ENCODE data around the gene FKBP1A. TPM values are rescaled to one million over a fixed set of nuclear protein-coding genes. Genes with fewer than 3 reads are reported as not detected.

FKBP1A gene
- total RNA-seq, 1 donor from 2014 or later: 952 TPM

DNA sequence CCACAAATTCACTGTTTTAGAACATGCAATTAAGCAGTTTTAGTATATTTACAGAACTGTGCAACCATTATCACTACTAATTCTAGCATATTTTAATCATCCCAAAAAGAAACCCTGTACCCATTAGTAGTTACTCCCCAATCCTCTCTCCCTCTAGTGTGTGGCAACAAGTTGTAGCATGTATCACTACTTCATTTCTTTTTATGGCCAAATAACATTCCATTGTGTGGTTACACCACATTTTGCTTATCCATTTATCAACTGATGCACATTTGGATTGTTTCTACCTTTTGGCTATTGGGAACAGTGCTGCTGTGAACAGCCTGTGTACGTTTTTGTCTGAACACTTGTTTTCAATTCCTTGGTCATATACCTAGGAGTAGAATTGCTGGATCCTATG lies 31.5 kb upstream of the FKBP1A start:
- no peaks in the 10 kb centered on the region for H3K9me3 Mint-ChIP-seq (ENCODE audit: unreplicated experiment)
- peaks cover 32% of the 10 kb centered on the region for H3K4me1 Mint-ChIP-seq (ENCODE audit: unreplicated experiment)
- H3K4me3 Mint-ChIP-seq (ENCODE audit: unreplicated experiment): no peak overlapping the region
- peaks cover 4% of the 10 kb centered on the region for H3K27me3 Mint-ChIP-seq (ENCODE audit: unreplicated experiment)
- TF ChIP-seq, protein P1, sequence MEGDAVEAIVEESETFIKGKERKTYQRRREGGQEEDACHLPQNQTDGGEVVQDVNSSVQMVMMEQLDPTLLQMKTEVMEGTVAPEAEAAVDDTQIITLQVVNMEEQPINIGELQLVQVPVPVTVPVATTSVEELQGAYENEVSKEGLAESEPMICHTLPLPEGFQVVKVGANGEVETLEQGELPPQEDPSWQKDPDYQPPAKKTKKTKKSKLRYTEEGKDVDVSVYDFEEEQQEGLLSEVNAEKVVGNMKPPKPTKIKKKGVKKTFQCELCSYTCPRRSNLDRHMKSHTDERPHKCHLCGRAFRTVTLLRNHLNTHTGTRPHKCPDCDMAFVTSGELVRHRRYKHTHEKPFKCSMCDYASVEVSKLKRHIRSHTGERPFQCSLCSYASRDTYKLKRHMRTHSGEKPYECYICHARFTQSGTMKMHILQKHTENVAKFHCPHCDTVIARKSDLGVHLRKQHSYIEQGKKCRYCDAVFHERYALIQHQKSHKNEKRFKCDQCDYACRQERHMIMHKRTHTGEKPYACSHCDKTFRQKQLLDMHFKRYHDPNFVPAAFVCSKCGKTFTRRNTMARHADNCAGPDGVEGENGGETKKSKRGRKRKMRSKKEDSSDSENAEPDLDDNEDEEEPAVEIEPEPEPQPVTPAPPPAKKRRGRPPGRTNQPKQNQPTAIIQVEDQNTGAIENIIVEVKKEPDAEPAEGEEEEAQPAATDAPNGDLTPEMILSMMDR (IDR thresholded peaks at IDR 0.05; ENCODE audit: unreplicated experiment): no peak
- H3K36me3 Mint-ChIP-seq (ENCODE audit: low read depth, unreplicated experiment): peaks cover 4% of the 10 kb centered on the region
- no peak for DNase-seq (ENCODE audit: low spot score)
- no peak overlapping the region for H3K27ac Mint-ChIP-seq (ENCODE audit: unreplicated experiment)

GRCh38 chr20:1423625-1424106 lies 30.8 kb upstream of the FKBP1A start:
- Mint-ChIP-seq H3K27ac (ENCODE audit: unreplicated experiment) (no peak overlapping the region), H3K36me3 (ENCODE audit: low read depth, unreplicated experiment) (peaks cover 9% of the 10 kb centered on the region), H3K27me3 (ENCODE audit: unreplicated experiment) (peaks cover 4% of the 10 kb centered on the region), H3K4me1 (ENCODE audit: unreplicated experiment) (peaks cover 34% of the 10 kb centered on the region), H3K4me3 (ENCODE audit: unreplicated experiment) (no peak overlapping the region), H3K9me3 (ENCODE audit: unreplicated experiment) (peaks cover 4% of the 10 kb centered on the region)
- DNase-seq (ENCODE audit: low spot score): peak; percentile 36
- TF ChIP-seq, protein P1 (IDR thresholded peaks at IDR 0.05; ENCODE audit: unreplicated experiment): no peak

DNA sequence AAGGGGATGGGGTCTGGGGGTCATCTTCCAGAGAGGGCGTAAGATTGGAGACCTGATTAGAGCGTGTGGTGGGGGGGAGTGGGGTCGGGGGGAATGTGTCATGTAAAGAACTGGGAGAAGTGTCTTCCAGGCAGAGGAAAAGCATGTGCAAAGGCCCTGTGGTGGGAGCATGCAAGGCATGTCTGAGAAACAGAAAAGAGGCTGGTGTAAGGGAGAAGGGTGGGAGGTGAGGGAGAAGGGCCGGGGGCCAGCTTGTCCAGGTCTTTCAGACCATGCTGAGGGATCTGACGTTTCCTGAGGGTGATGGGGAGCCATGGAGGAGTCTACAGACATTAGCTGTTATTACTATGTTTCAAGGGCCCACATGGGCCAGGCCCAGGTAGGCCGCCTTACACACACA lies 30.4 kb upstream of the FKBP1A start:
- Mint-ChIP-seq H3K9me3 (ENCODE audit: unreplicated experiment) (peaks cover 4% of the 10 kb centered on the region), H3K27me3 (ENCODE audit: unreplicated experiment) (peaks cover 5% of the 10 kb centered on the region), H3K27ac (ENCODE audit: unreplicated experiment) (no peak overlapping the region), H3K4me3 (ENCODE audit: unreplicated experiment) (no peak overlapping the region), H3K36me3 (ENCODE audit: low read depth, unreplicated experiment) (peaks cover 11% of the 10 kb centered on the region), H3K4me1 (ENCODE audit: unreplicated experiment) (peaks cover 36% of the 10 kb centered on the region)
- DNase-seq (ENCODE audit: low spot score): no peak
- TF ChIP-seq, protein P1 (IDR thresholded peaks at IDR 0.05; ENCODE audit: unreplicated experiment): no peak

DNA sequence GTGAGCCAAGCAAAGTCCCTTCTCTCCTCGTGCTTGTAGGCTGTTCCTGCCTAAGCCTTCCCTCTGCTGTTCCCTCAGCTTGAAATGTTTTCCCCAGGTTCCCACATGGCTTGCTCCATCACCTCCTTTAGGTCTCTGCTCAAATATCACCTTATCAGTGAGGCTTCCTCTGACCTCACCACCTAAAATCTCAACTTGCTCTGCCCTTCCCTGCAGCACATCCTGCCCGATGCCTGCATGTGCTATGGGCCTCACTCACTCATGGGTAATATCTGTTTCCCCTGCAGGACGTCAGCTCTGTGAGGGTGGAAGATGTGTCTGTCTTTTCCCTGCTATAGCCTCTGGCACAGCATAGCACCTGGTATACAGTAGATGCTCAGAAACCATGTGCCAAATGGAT lies 29.9 kb upstream of the FKBP1A start:
- H3K4me1 Mint-ChIP-seq (ENCODE audit: unreplicated experiment): peaks cover 34% of the 10 kb centered on the region
- peaks cover 4% of the 10 kb centered on the region for H3K9me3 Mint-ChIP-seq (ENCODE audit: unreplicated experiment)
- H3K27ac Mint-ChIP-seq (ENCODE audit: unreplicated experiment): peak overlapping the region; percentile 72
- no peak overlapping the region for H3K4me3 Mint-ChIP-seq (ENCODE audit: unreplicated experiment)
- no peak for DNase-seq (ENCODE audit: low spot score)
- H3K36me3 Mint-ChIP-seq (ENCODE audit: low read depth, unreplicated experiment): peaks cover 11% of the 10 kb centered on the region
- peaks cover 6% of the 10 kb centered on the region for H3K27me3 Mint-ChIP-seq (ENCODE audit: unreplicated experiment)
- TF ChIP-seq, protein P1 (IDR thresholded peaks at IDR 0.05; ENCODE audit: unreplicated experiment): no peak

GRCh38 chr20:1420066-1420465 lies 27.2 kb upstream of the FKBP1A start:
- Mint-ChIP-seq H3K27me3 (ENCODE audit: unreplicated experiment) (peaks cover 6% of the 10 kb centered on the region), H3K27ac (ENCODE audit: unreplicated experiment) (no peak overlapping the region), H3K36me3 (ENCODE audit: low read depth, unreplicated experiment) (peaks cover 11% of the 10 kb centered on the region), H3K4me3 (ENCODE audit: unreplicated experiment) (no peak overlapping the region), H3K9me3 (ENCODE audit: unreplicated experiment) (peaks cover 4% of the 10 kb centered on the region), H3K4me1 (ENCODE audit: unreplicated experiment) (peaks cover 16% of the 10 kb centered on the region)
- TF ChIP-seq, protein P1 (IDR thresholded peaks at IDR 0.05; ENCODE audit: unreplicated experiment): no peak
- no peak for DNase-seq (ENCODE audit: low spot score)
